ENCODE data around the gene KRTAP5-10. TPM values are rescaled to one million over a fixed set of nuclear protein-coding genes. Genes with fewer than 3 reads are reported as not detected.

The KRTAP5-10 gene
- total RNA-seq, 1 donor from 2014 or later: not detected

- Mint-ChIP-seq H3K36me3 (no peaks in the 10 kb centered on the region), H3K27me3 (ENCODE audit: insufficient read depth, low read depth) (no peaks in the 10 kb centered on the region), H3K4me1 (peaks cover 4% of the 10 kb centered on the region), H3K27ac (no peak overlapping the region), H3K4me3 (no peak overlapping the region), H3K9me3 (peaks cover 2% of the 10 kb centered on the region)
- no peak for TF ChIP-seq EZH2 (IDR thresholded peaks at IDR 0.05)
- no peak for TF ChIP-seq EZH2phosphoT487 (IDR thresholded peaks at IDR 0.05)
- no peak for TF ChIP-seq CTCF (IDR thresholded peaks at IDR 0.05)
- Histone ChIP-seq H4K20me1 (ENCODE audit: low read depth) (no peaks in the 10 kb centered on the region), H3K36me3 (no peaks in the 10 kb centered on the region), H3K9ac (no peak overlapping the region), H3K4me1 (no peaks in the 10 kb centered on the region), H3F3A (ENCODE audit: low read depth) (no peaks in the 10 kb centered on the region), H3K27me3 (no peaks in the 10 kb centered on the region), H3K27ac (no peak overlapping the region), H3K4me3 (no peak overlapping the region), H3K79me2 (ENCODE audit: low read depth) (no peaks in the 10 kb centered on the region), H2AFZ (replicated peaks) (no peak overlapping the region), H3K9me3 (ENCODE audit: low read depth) (no peaks in the 10 kb centered on the region), H3K4me2 (no peak overlapping the region)
- DNase-seq (ENCODE audit: low spot score): no peak
Observed at GRCh38 chr11:71551711-71552110, 13.7 kb upstream of the KRTAP5-10 start.

- Histone ChIP-seq H2AFZ (replicated peaks) (no peak overlapping the region), H3K27me3 (no peaks in the 10 kb centered on the region), H3K4me1 (no peaks in the 10 kb centered on the region), H3F3A (ENCODE audit: low read depth) (no peaks in the 10 kb centered on the region), H3K79me2 (ENCODE audit: low read depth) (no peaks in the 10 kb centered on the region), H3K9ac (no peak overlapping the region), H4K20me1 (ENCODE audit: low read depth) (no peaks in the 10 kb centered on the region), H3K36me3 (no peaks in the 10 kb centered on the region), H3K9me3 (ENCODE audit: low read depth) (no peaks in the 10 kb centered on the region), H3K4me3 (no peak overlapping the region), H3K4me2 (no peak overlapping the region), H3K27ac (no peak overlapping the region)
- no peaks in the 10 kb centered on the region for H3K4me1 Mint-ChIP-seq
- H3K9me3 Mint-ChIP-seq: peaks cover 12% of the 10 kb centered on the region
- TF ChIP-seq EZH2phosphoT487 (IDR thresholded peaks at IDR 0.05) (no peak), EZH2 (IDR thresholded peaks at IDR 0.05) (no peak), CTCF (IDR thresholded peaks at IDR 0.05) (no peak)
- DNase-seq (ENCODE audit: low spot score): no peak
- no peak overlapping the region for H3K27ac Mint-ChIP-seq
- no peaks in the 10 kb centered on the region for H3K36me3 Mint-ChIP-seq
- H3K4me3 Mint-ChIP-seq: no peak overlapping the region
- no peaks in the 10 kb centered on the region for H3K27me3 Mint-ChIP-seq (ENCODE audit: insufficient read depth, low read depth)
Observed at GRCh38 chr11:71554996-71555395, 10.4 kb upstream of the KRTAP5-10 start.

GRCh38 chr11:71555508-71555907 lies 9.9 kb upstream of the KRTAP5-10 start:
- Histone ChIP-seq H3K9ac (no peak overlapping the region), H3F3A (ENCODE audit: low read depth) (no peaks in the 10 kb centered on the region), H2AFZ (replicated peaks) (no peak overlapping the region), H3K79me2 (ENCODE audit: low read depth) (no peaks in the 10 kb centered on the region), H3K4me3 (no peak overlapping the region), H3K4me1 (no peaks in the 10 kb centered on the region), H3K9me3 (ENCODE audit: low read depth) (no peaks in the 10 kb centered on the region), H3K36me3 (no peaks in the 10 kb centered on the region), H3K27me3 (no peaks in the 10 kb centered on the region), H3K27ac (no peak overlapping the region), H3K4me2 (no peak overlapping the region), H4K20me1 (ENCODE audit: low read depth) (no peaks in the 10 kb centered on the region)
- DNase-seq (ENCODE audit: low spot score): no peak
- H3K4me3 Mint-ChIP-seq: no peak overlapping the region
- H3K27ac Mint-ChIP-seq: no peak overlapping the region
- H3K27me3 Mint-ChIP-seq (ENCODE audit: insufficient read depth, low read depth): no peaks in the 10 kb centered on the region
- no peaks in the 10 kb centered on the region for H3K4me1 Mint-ChIP-seq
- peaks cover 14% of the 10 kb centered on the region for H3K9me3 Mint-ChIP-seq
- H3K36me3 Mint-ChIP-seq: no peaks in the 10 kb centered on the region
- no peak for TF ChIP-seq EZH2phosphoT487 (IDR thresholded peaks at IDR 0.05)
- TF ChIP-seq CTCF (IDR thresholded peaks at IDR 0.05): no peak
- no peak for TF ChIP-seq EZH2 (IDR thresholded peaks at IDR 0.05)
